Ovary (tissue), 3 donors: Measurements from ENCODE around the gene OSBPL1A.

Experiments used
- POLR2A ChIP-seq: fragments of 450-650 bp; IDR thresholded peaks from one replicate; pipeline ENCODE4 v1.6.1; 2017; ENCODE audit warnings: antibody characterized with exemption, mild to moderate bottlenecking, moderate library complexity
- TF ChIP-seq, protein P1 (sequence below), 3 donors: fragments of 450-650 bp in 2 of 3; fragments of 200-600 bp in 1 of 3; IDR thresholded peaks; one replicate each; pipeline versions ENCODE4 v1.5.1 to v1.8.0; 2016 to 2022; ENCODE audit warnings: antibody characterized with exemption in 3 of 3, mild to moderate bottlenecking in 1 of 3
- donor health status: DM: no; HTN: no; CAD: no.

DNA sequence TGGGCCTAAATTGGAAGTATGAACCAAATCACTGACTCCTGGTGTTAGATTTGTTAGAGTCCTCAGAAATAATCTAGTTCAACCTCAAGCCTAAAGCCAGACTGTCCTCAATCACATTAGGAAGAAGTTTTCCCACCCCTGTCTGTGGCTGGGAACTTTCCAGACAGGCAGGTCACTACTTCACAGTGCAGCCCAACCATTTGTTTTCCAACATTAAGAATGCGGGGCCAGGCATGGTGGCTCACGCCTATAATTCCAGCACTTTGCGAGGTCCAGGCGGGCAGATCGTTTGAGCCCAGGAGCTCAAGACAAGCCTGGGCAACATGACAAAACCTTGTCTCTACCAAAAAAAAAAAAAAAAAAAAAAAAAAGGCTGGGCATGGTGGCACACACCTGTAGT is 5.5 kb upstream of the OSBPL1A start:
- TF ChIP-seq POLR2A = no peak
- TF ChIP-seq, protein P1, sequence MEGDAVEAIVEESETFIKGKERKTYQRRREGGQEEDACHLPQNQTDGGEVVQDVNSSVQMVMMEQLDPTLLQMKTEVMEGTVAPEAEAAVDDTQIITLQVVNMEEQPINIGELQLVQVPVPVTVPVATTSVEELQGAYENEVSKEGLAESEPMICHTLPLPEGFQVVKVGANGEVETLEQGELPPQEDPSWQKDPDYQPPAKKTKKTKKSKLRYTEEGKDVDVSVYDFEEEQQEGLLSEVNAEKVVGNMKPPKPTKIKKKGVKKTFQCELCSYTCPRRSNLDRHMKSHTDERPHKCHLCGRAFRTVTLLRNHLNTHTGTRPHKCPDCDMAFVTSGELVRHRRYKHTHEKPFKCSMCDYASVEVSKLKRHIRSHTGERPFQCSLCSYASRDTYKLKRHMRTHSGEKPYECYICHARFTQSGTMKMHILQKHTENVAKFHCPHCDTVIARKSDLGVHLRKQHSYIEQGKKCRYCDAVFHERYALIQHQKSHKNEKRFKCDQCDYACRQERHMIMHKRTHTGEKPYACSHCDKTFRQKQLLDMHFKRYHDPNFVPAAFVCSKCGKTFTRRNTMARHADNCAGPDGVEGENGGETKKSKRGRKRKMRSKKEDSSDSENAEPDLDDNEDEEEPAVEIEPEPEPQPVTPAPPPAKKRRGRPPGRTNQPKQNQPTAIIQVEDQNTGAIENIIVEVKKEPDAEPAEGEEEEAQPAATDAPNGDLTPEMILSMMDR (IDR thresholded peaks at IDR 0.05) = no peak
